HCT116 (cell line): Measurements from ENCODE around the gene PYGO2. TPM values are rescaled to one million over a fixed set of nuclear protein-coding genes. Genes with fewer than 3 reads are reported as not detected.
A peak's percentile ranks its signal among the peaks of the same experiment; 100 is the strongest.

ENCODE experiments used
- ATAC-seq: fragments of 200-7000 bp; cut with Tn5 transposase; 2 replicates; pipeline ENCODE4 v1.9.1; 2020; ENCODE audit warnings: mild to moderate bottlenecking, moderate library complexity
- BruUV-seq: library from RNA; stranded (reverse); fragments of 400-500 nt; replicated peaks from 2 replicates; lab custom pipeline; 2021; lab: Mats Ljungman, UMichigan
- CTCF ChIA-PET: fragments of 300-600 bp; sonication (Branson Sonifier 250); formaldehyde crosslinking; loops from one replicate; lab custom pipeline; 2021; ENCODE audit warnings: antibody characterized with exemption; lab: Charles Lee
- POLR2A ChIA-PET: fragments of 300-600, 350-600 bp; sonication (Branson Sonifier 250); formaldehyde crosslinking; loops from one replicate; lab custom pipeline; 2021; ENCODE audit warnings: antibody characterized with exemption; lab: Charles Lee
- RAD21 ChIA-PET, 2 experiments: fragments of 300-600 bp; sonication (Branson Sonifier 250); formaldehyde crosslinking; loops; one replicate each; lab custom pipeline; 2023; ENCODE audit warnings: low total read pairs in 2 of 2; ENCODE audit not compliant: uncharacterized antibody in 2 of 2, unreplicated experiment in 2 of 2, low non-redundant PET in 1 of 2; lab: Charles Lee
- DNase-seq: peaks from one replicate; pipeline ENCODE4 v3.0.0-alpha.2; 2010; ENCODE audit warnings: low read depth, low spot score
- H2AFZ ChIP-seq: fragments of 200-600 bp; shearing (Covaris generic), sonication (generic); 2 replicates; pipeline ENCODE4 v1.6.1; 2017; ENCODE audit warnings: low read depth, mixed run types, mixed read lengths, antibody characterized with exemption, low read length; ENCODE audit not compliant: poor library complexity, severe bottlenecking
- H3K27ac ChIP-seq: 2 replicates; pipeline ENCODE4 v1.5.1; 2012; ENCODE audit warnings: low read depth, low read length
- H3K27me3 ChIP-seq: fragments of 200-600 bp; sonication (generic); 2 replicates; pipeline ENCODE4 v1.6.1; 2016; ENCODE audit warnings: mixed run types, low read length, mixed read lengths; ENCODE audit not compliant: insufficient read depth
- H3K36me3 ChIP-seq, 2 experiments: fragments of 200-500 bp in 1 of 2; fragments of 200-600 bp in 1 of 2; sonication (Bioruptor generic) in 1 of 2; sonication (generic) in 1 of 2; 2 replicates each; pipeline versions ENCODE4 v1.5.1 to v1.6.1; 2014 to 2016; ENCODE audit warnings: low read length in 2 of 2, inconsistent platforms in 1 of 2, mixed read lengths in 1 of 2, mixed run types in 1 of 2; ENCODE audit not compliant: insufficient read depth in 2 of 2, control insufficient read depth in 1 of 2
- H3K4me1 ChIP-seq, 2 experiments: fragments of 200-600 bp in 1 of 2; sonication (generic) in 1 of 2; 2 replicates each; pipeline versions ENCODE4 v1.5.1 to v1.6.1; 2012 to 2017; ENCODE audit warnings: low read length in 2 of 2, inconsistent platforms in 1 of 2, mild to moderate bottlenecking in 1 of 2, mixed read lengths in 1 of 2, mixed run types in 1 of 2, moderate library complexity in 1 of 2; ENCODE audit not compliant: insufficient read depth in 2 of 2, control insufficient read depth in 1 of 2
- H3K4me2 ChIP-seq: fragments of 200-600 bp; sonication (generic); 2 replicates; pipeline ENCODE4 v1.6.1; 2017; ENCODE audit warnings: mixed run types, low read length, mixed read lengths
- H3K4me3 ChIP-seq, 2 experiments: fragments of 200-600 bp in 1 of 2; sonication (generic) in 1 of 2; replicated peaks in 1 of 2; 2 replicates each; pipeline ENCODE4 v1.5.1; 2011 to 2016; ENCODE audit warnings: low read length in 2 of 2, control low read depth in 1 of 2, low read depth in 1 of 2, mild to moderate bottlenecking in 1 of 2, mixed read lengths in 1 of 2, mixed run types in 1 of 2
- H3K79me2 ChIP-seq: fragments of 200-600 bp; sonication (generic); 2 replicates; pipeline ENCODE4 v1.6.1; 2017; ENCODE audit warnings: mild to moderate bottlenecking, mixed run types, low read length, moderate library complexity, mixed read lengths; ENCODE audit not compliant: insufficient read depth
- H3K9ac ChIP-seq: fragments of 200-600 bp; sonication (generic); 2 replicates; pipeline ENCODE4 v1.6.1; 2016; ENCODE audit warnings: low read length, mixed read lengths
- H3K9me2 ChIP-seq: fragments of 200-600 bp; sonication (generic), shearing (Covaris generic); 2 replicates; pipeline ENCODE4 v1.6.1; 2017; ENCODE audit warnings: mixed run types, mild to moderate bottlenecking, moderate library complexity; ENCODE audit not compliant: insufficient read depth
- H3K9me3 ChIP-seq, 2 experiments: fragments of 200-500 bp in 1 of 2; fragments of 200-600 bp in 1 of 2; sonication (Bioruptor generic) in 1 of 2; sonication (generic) in 1 of 2; 2 replicates each; pipeline ENCODE4 v1.6.1; 2014 to 2017; ENCODE audit warnings: low read length in 2 of 2, mixed read lengths in 2 of 2, inconsistent platforms in 1 of 2, low read depth in 1 of 2, mild to moderate bottlenecking in 1 of 2, mixed run types in 1 of 2, moderate library complexity in 1 of 2; ENCODE audit not compliant: control insufficient read depth in 1 of 2, insufficient read depth in 1 of 2
- H4K20me1 ChIP-seq: fragments of 200-600 bp; sonication (generic), shearing (Covaris generic); 2 replicates; pipeline ENCODE4 v1.6.1; 2017; ENCODE audit warnings: mixed run types, mild to moderate bottlenecking, moderate library complexity; ENCODE audit not compliant: insufficient read depth
- ATF3 ChIP-seq: IDR thresholded peaks from 2 replicates; pipeline ENCODE4 v1.6.1; 2012
- CBX3 ChIP-seq: IDR thresholded peaks from 2 replicates; pipeline ENCODE4 v1.6.1; 2012; ENCODE audit warnings: low read depth
- ELF1 ChIP-seq: IDR thresholded peaks from 2 replicates; pipeline ENCODE4 v1.6.1; 2012; ENCODE audit warnings: low read depth, borderline replicate concordance
- EZH2 ChIP-seq: fragments of 200-600 bp; sonication (generic); IDR thresholded peaks from 2 replicates; pipeline ENCODE4 v1.6.1; 2017; ENCODE audit warnings: antibody characterized with exemption, mixed run types
- EZH2phosphoT487 ChIP-seq: fragments of 200-600 bp; IDR thresholded peaks from 2 replicates; pipeline ENCODE4 v1.6.1; 2018; ENCODE audit warnings: antibody characterized with exemption, borderline replicate concordance
- JUND ChIP-seq: IDR thresholded peaks from 2 replicates; pipeline ENCODE4 v1.6.1; 2012
- MAX ChIP-seq: IDR thresholded peaks from 2 replicates; pipeline ENCODE4 v1.6.1; 2012
- POLR2A ChIP-seq: IDR thresholded peaks from 2 replicates; pipeline ENCODE4 v1.7.0; 2011; ENCODE audit warnings: borderline replicate concordance; ENCODE audit not compliant: insufficient read depth, insufficient read length; ENCODE audit errors: extremely low read depth
- REST ChIP-seq: IDR thresholded peaks from 2 replicates; pipeline ENCODE4 v1.6.1; 2012; ENCODE audit warnings: low read depth
- SIN3A ChIP-seq: IDR thresholded peaks from 2 replicates; pipeline ENCODE4 v1.6.1; 2012; ENCODE audit warnings: low read depth
- SP1 ChIP-seq: IDR thresholded peaks from 2 replicates; pipeline ENCODE4 v1.6.1; 2012; ENCODE audit warnings: low read depth
- SRF ChIP-seq: IDR thresholded peaks from 2 replicates; pipeline ENCODE4 v1.6.1; 2012; ENCODE audit warnings: low read depth
- TCF7L2 ChIP-seq: IDR thresholded peaks from 2 replicates; pipeline ENCODE4 v1.7.0; 2011; ENCODE audit warnings: borderline replicate concordance, inconsistent platforms; ENCODE audit not compliant: insufficient read depth, insufficient read length; ENCODE audit errors: extremely low read depth
- YY1 ChIP-seq: IDR thresholded peaks from 2 replicates; pipeline ENCODE4 v1.6.1; 2011; ENCODE audit warnings: low read length, low read depth, moderate library complexity, mild to moderate bottlenecking; ENCODE audit not compliant: insufficient replicate concordance; ENCODE audit errors: extremely low read depth
- ZFX ChIP-seq: fragments of 450-650 bp; IDR thresholded peaks from 2 replicates; pipeline ENCODE4 v1.6.1; 2017
- intact Hi-C: fragments of 100-400 bp; cut with micrococcal nuclease; formaldehyde crosslinking; loops from 2 replicates; pipeline ENCODE4 v1.10.0; 2022
- total RNA-seq: library from RNA; stranded (reverse); gene quantifications from one replicate; pipeline ENCODE4 v1.2.1, GENCODE V29; 2021; ENCODE audit not compliant: unreplicated experiment
- TF ChIP-seq, protein P1 (sequence below), 3 experiments: fragments of 200-600 bp in 1 of 3; sonication (generic) in 1 of 3; IDR thresholded peaks in 2 of 3; conservative IDR thresholded peaks in 1 of 3; 2 replicates each; pipeline ENCODE4 v1.5.1; 2012 to 2017; ENCODE audit warnings: low read depth in 2 of 3, low read length in 2 of 3, antibody characterized with exemption in 1 of 3, borderline replicate concordance in 1 of 3, control low read depth in 1 of 3, mild to moderate bottlenecking in 1 of 3, mixed read lengths in 1 of 3, mixed run types in 1 of 3, moderate library complexity in 1 of 3; ENCODE audit not compliant: insufficient read depth in 1 of 3

PYGO2 gene
- total RNA-seq, 1 experiment from 2014 or later: 37.2 TPM

- Histone ChIP-seq H3K9me3 (no peaks in the 10 kb centered on the region), H3K4me3 (peak overlapping the region; percentile 85 to 98), H3K27ac (peak overlapping the region; percentile 99), H4K20me1 (no peaks in the 10 kb centered on the region), H3K79me2 (peaks cover 28% of the 10 kb centered on the region), H2AFZ (no peak overlapping the region), H3K4me1 (peaks cover 27 to 60% of the 10 kb centered on the region in 2 experiments), H3K36me3 (no peaks in the 10 kb centered on the region), H3K9ac (peak overlapping the region; percentile 91), H3K27me3 (no peaks in the 10 kb centered on the region), H3K4me2 (peak overlapping the region; percentile 96), H3K9me2 (no peaks in the 10 kb centered on the region)
- POLR2A ChIA-PET: interaction anchor here (1.1 to 2.5 kb wide), 6 partner anchors 13 to 30 kb away, joined by 3 to 22 read pairs (median 4); partner anchors contain the start of genes FLAD1 and SHC1
- BruUV-seq: no TSS peak
- TF ChIP-seq ZFX: no peak
- no peak for TF ChIP-seq SIN3A
- TF ChIP-seq SP1: no peak
- no peak for TF ChIP-seq POLR2A
- no peak for TF ChIP-seq SRF
- no peak for TF ChIP-seq YY1
- TF ChIP-seq ATF3: no peak
- TF ChIP-seq ELF1: no peak
- no peak for TF ChIP-seq REST
- no peak for TF ChIP-seq JUND
- TF ChIP-seq EZH2phosphoT487: no peak
- TF ChIP-seq MAX: no peak
- TF ChIP-seq CBX3: no peak
- TF ChIP-seq, protein P1, sequence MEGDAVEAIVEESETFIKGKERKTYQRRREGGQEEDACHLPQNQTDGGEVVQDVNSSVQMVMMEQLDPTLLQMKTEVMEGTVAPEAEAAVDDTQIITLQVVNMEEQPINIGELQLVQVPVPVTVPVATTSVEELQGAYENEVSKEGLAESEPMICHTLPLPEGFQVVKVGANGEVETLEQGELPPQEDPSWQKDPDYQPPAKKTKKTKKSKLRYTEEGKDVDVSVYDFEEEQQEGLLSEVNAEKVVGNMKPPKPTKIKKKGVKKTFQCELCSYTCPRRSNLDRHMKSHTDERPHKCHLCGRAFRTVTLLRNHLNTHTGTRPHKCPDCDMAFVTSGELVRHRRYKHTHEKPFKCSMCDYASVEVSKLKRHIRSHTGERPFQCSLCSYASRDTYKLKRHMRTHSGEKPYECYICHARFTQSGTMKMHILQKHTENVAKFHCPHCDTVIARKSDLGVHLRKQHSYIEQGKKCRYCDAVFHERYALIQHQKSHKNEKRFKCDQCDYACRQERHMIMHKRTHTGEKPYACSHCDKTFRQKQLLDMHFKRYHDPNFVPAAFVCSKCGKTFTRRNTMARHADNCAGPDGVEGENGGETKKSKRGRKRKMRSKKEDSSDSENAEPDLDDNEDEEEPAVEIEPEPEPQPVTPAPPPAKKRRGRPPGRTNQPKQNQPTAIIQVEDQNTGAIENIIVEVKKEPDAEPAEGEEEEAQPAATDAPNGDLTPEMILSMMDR (IDR thresholded peaks at IDR 0.05 in 2 of 3, conservative IDR thresholded peaks at IDR 0.05 in 1 of 3; ENCODE audit: borderline replicate concordance in 1 of 3, insufficient read depth in 1 of 3, low read depth in 2 of 3, low read length in 2 of 3): no peak
- TF ChIP-seq TCF7L2: no peak
- no peak for TF ChIP-seq EZH2
- CTCF ChIA-PET: interaction anchor here (1.1 to 2.6 kb wide), 9 partner anchors 11 to 556 kb away, joined by 3 to 25 read pairs (median 7); partner anchors contain the start of genes FLAD1 and PYGO2
- no peak for DNase-seq
- RAD21 ChIA-PET: interaction anchor here in 1 of 2 experiments (0.7 to 1.7 kb wide), 2 partner anchors 30 to 39 kb away, joined by 3 to 5 read pairs; partner anchors contain the start of gene PYGO2
- intact Hi-C loops: loop anchor here (5.0 kb wide), 1 partner anchor 52 kb away; the partner anchor contains the start of gene ADAM15
- peak; percentile 1 for ATAC-seq
Measured at GRCh38 chr1:155000411-155000725, 38.8 kb upstream of the PYGO2 start.
